ENCODE measurements around the gene SBNO2.
"Not testable (repeated sequence)": the region's sequence is repeated elsewhere in the genome, so short reads cannot be mapped to it uniquely, and the experiment has no call there.

SBNO2 gene

DNA sequence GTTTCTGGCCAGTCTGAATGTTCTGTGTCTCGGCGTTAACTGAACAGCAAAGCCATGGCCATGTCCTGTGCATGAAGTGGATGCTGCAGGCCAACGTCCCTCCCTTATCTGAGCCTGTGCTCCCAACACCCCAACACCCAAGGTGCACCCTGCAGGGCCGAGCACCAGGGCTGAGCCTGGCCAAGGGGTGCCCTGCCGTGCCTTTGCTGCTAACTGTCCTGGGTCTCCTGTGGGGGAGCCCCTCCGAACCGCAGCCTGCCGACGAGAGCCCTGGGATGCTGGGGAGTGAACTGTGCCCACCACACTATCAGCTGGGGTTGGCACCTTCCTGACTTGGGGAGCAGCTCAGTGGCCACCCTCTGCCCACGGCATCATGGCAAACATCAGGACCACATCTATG lies 52.7 kb downstream of the SBNO2 start:
- TF ChIP-seq, protein P1, sequence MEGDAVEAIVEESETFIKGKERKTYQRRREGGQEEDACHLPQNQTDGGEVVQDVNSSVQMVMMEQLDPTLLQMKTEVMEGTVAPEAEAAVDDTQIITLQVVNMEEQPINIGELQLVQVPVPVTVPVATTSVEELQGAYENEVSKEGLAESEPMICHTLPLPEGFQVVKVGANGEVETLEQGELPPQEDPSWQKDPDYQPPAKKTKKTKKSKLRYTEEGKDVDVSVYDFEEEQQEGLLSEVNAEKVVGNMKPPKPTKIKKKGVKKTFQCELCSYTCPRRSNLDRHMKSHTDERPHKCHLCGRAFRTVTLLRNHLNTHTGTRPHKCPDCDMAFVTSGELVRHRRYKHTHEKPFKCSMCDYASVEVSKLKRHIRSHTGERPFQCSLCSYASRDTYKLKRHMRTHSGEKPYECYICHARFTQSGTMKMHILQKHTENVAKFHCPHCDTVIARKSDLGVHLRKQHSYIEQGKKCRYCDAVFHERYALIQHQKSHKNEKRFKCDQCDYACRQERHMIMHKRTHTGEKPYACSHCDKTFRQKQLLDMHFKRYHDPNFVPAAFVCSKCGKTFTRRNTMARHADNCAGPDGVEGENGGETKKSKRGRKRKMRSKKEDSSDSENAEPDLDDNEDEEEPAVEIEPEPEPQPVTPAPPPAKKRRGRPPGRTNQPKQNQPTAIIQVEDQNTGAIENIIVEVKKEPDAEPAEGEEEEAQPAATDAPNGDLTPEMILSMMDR (conservative IDR thresholded peaks at IDR 0.05; ENCODE audit: low read depth, low read length): no peak
- no peak for DNase-seq (ENCODE audit: low read depth)
- H3K4me3 ChIP-seq (ENCODE audit: low read length): no peak overlapping the region

DNA sequence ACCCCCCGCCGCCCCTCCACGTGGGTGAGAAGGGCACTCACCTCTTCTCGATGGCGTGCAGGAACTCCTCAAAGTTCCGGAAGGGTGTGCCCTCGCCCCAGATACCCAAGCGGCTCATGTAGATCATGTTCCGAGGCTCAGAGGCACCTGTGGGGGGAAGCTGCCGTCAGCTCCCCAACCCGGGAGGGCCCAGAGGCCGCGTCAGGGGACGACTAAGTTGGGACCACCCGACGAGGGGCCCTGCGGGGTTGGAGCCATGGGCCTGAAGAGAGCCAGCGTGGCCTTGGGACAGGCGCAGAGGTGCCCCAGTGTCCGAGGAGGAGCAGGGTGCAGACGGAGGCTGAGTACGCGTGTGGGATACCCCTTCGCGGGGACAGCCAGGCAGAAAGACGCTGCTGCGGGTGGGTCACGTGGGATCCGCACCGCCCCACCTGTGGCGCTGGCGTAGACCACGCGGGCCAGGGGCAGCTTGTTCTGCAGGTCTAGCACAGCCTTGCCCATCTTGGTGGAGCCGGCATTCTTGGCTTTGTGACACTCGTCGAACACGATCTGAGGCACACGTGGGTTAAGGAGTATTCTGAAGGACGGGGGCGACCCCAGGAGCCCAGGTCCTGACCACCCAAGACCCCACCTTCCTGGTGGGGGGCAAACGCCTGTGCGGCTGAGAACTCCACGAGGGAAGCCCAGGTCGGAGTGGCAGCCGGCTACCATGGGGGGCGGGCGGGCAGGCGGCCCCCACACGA lies 54.4 kb downstream of the SBNO2 start:
- no peak for DNase-seq (ENCODE audit: low read depth)
- TF ChIP-seq, protein P1 (conservative IDR thresholded peaks at IDR 0.05; ENCODE audit: low read depth, low read length): no peak
- H3K4me3 ChIP-seq (ENCODE audit: low read length): no peak overlapping the region

DNA sequence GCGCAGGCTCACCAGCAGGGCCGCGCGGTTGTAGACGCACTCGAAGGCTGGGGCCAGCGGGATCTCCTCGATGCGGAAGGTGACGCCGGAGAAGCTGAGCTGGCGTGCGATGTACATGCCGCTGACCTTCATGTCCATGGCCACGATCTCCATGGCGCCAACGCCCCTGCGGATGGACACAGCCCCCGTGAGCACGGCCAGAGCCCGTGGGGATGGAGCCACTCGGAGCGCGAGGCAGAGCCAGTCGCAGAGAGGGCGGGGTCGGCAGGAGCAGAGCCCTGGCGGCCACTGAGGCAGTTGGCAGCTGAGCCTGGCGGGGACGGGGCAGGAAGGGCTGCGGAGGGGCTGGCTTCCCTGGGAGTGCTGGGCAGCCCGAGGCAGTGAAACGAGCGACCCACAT lies 55.1 kb downstream of the SBNO2 start:
- H3K4me3 ChIP-seq (ENCODE audit: low read length): no peak overlapping the region
- no peak for DNase-seq (ENCODE audit: low read depth)
- TF ChIP-seq, protein P1 (conservative IDR thresholded peaks at IDR 0.05; ENCODE audit: low read depth, low read length): no peak

DNA sequence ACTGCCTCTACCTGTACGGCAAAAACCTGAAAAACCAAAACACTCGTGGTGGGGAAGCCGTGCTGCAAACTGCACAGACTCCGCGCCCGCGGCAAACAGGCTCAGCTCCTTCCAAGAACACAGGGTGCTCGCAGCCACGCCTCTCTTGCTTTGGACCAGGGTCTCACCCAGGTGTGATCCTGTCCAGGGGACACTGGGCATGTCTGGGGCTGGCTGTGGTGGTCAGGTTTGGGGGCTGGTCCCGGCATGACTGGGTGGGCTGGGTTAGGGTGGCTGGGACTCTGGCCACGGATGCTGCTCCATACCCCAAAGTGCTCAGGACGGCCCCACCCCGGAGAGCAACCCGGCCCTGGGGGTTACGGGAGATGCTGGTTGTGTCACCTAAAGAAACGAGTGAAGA lies 56.4 kb downstream of the SBNO2 start:
- TF ChIP-seq, protein P1 (conservative IDR thresholded peaks at IDR 0.05; ENCODE audit: low read depth, low read length): no peak
- DNase-seq (ENCODE audit: low read depth): no peak
- H3K4me3 ChIP-seq (ENCODE audit: low read length): no peak overlapping the region

DNA sequence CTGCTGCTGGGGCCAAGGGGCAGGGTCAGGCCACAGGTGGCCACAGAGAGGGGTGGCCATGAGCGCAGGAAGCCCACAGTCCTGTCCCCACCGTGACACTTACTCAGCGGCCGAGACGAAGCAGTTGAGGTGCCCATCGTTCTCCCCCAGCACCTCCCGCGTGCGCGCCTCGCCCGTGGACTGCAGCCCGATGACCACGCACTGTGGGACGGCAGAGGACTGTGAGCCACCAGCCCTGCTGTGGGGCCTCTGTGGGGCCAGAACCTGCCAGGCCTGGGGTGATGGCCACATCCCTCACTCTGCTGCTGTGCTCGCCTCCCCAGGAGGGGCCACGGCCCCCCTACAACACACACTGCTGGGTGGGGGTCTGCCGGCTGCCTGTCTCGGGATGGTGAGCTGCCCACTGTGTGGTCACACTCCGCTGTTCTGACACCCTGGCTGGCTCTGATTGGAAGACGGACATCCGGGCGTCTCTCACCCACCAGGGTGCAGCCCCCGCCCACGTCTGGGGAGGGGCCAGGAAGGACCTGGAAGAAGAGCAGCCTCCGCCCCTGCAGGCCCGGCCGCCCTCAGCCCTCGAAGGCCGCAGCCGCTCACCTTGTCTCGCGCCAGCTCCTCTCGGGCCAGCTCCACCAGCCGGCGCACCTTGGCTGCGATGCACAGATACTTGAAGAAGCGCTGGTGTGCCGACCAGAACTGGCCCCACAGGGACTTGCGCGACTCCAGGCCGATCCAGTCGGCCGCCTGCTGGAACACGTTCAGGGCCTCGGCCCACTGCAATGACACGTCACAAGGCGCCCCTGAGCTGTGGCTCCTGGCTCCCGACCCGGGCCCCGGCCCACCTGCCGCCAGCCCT lies 57.1 kb downstream of the SBNO2 start:
- no peak overlapping the region for H3K4me3 ChIP-seq (ENCODE audit: low read length)
- TF ChIP-seq, protein P1 (conservative IDR thresholded peaks at IDR 0.05; ENCODE audit: low read depth, low read length): no peak
- DNase-seq (ENCODE audit: low read depth): no peak

DNA sequence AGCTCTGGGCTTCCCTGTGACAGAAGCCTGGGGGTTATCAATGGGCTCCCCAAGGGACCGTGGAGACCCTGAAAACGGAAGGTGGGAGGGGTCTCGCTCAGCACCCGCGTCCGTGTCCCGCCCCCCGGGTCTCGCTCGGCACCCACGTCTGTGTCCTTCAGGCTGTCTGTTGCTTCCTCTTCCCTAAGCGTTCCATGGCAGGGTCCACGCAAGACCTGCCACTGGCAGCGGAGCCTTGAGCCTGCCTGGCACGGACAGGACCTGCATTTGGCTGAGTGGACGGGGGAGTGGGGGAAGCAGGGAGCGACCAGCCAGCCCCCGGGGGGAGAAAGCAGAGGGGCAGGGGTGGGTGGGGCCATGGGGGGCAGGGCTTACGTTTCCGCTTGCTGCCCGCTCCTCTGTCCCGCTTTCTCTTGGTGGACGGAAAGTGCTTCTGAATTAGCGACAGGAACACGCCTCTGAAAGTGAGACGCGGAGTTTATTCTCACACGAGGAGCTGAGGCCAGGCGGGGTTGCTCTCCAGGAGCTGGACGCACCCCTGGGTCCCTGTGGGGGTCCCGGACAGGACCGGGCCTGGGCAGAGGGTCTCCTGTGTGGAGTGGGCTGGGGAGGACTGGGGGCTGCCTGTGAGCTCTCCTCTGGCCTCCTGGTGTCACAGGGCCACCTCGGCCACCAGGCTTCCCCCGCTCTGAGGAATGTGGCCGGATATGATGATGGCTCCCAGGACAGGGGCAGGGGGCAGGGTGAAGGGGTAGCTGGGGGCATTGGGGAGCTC lies 58.2 kb downstream of the SBNO2 start:
- no peak overlapping the region for H3K4me3 ChIP-seq (ENCODE audit: low read length)
- TF ChIP-seq, protein P1 (conservative IDR thresholded peaks at IDR 0.05; ENCODE audit: low read depth, low read length): no peak
- DNase-seq (ENCODE audit: low read depth): no peak

DNA sequence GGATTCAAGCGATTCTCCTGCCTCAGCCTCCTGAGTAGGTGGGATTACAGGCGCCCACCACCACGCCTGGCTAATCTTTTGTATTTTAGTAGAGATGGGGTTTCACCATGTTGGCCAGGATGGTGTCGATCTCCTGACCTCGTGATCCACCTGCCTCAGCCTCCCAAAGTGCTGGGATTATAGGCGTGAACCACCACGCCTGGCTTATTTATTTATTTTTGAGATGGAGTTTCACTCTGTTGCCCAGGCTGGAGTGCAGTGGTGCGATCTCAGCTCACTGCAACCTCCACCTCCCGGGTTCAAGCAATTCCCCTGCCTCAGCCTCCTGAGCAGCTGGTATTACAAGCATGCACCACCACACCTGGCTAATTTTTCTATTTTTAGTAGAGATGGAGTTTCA lies 59.3 kb downstream of the SBNO2 start:
- H3K4me3 ChIP-seq (ENCODE audit: low read length); DNase-seq (ENCODE audit: low read depth): not testable (repeated sequence)

Measured in retinal pigment epithelial cell (primary cell).